NCI-H128 (cell line): ENCODE data around the gene ARHGAP24.
"Not testable (repeated sequence)": the region's sequence is repeated elsewhere in the genome, so short reads cannot be mapped to it uniquely, and the experiment has no call there.

Experiments
- DNase-seq: peaks from one replicate; lab custom pipeline; 2025; ENCODE audit not compliant: unreplicated experiment; lab: John Stamatoyannopoulos, UW

Gene ARHGAP24

GRCh38 chr4:85839981-85840451 is 365.1 kb downstream of the ARHGAP24 start:
- DNase-seq: not testable (repeated sequence)

- no peak for DNase-seq
Measured at GRCh38 chr4:85842540-85842939, 367.6 kb downstream of the ARHGAP24 start.

GRCh38 chr4:85853740-85854139 is 378.8 kb downstream of the ARHGAP24 start:
- not testable (repeated sequence) for DNase-seq

- no peak for DNase-seq
Measured at GRCh38 chr4:85854546-85854945, 379.6 kb downstream of the ARHGAP24 start.

- no peak for DNase-seq
Measured at GRCh38 chr4:85860066-85860740, 385.3 kb downstream of the ARHGAP24 start.

GRCh38 chr4:85861064-85861765 is 386.3 kb downstream of the ARHGAP24 start:
- DNase-seq: no peak

GRCh38 chr4:85862896-85863295 is 387.9 kb downstream of the ARHGAP24 start:
- DNase-seq: no peak

- no peak for DNase-seq
Measured at GRCh38 chr4:85864259-85865205, 389.6 kb downstream of the ARHGAP24 start.

GRCh38 chr4:85865256-85865655 is 390.3 kb downstream of the ARHGAP24 start:
- no peak for DNase-seq

GRCh38 chr4:85866508-85866907 is 391.6 kb downstream of the ARHGAP24 start:
- no peak for DNase-seq

GRCh38 chr4:85867271-85867670 is 392.3 kb downstream of the ARHGAP24 start:
- DNase-seq: no peak

GRCh38 chr4:85869181-85869580 is 394.2 kb downstream of the ARHGAP24 start:
- no peak for DNase-seq

- no peak for DNase-seq
Measured at GRCh38 chr4:85870298-85871083, 395.5 kb downstream of the ARHGAP24 start.

- DNase-seq: no peak
Measured at GRCh38 chr4:85873566-85873965, 398.6 kb downstream of the ARHGAP24 start.

- no peak for DNase-seq
Measured at GRCh38 chr4:85879518-85879917, 404.6 kb downstream of the ARHGAP24 start.

- DNase-seq: no peak
Measured at GRCh38 chr4:85883180-85883579, 408.2 kb downstream of the ARHGAP24 start.

GRCh38 chr4:85884251-85884650 is 409.3 kb downstream of the ARHGAP24 start:
- DNase-seq: no peak

GRCh38 chr4:85886665-85887064 is 411.7 kb downstream of the ARHGAP24 start:
- DNase-seq: no peak

GRCh38 chr4:85889314-85889713 is 414.4 kb downstream of the ARHGAP24 start:
- no peak for DNase-seq

GRCh38 chr4:85895755-85896154 is 420.8 kb downstream of the ARHGAP24 start:
- DNase-seq: no peak

- DNase-seq: no peak
Measured at GRCh38 chr4:85898231-85898630, 423.3 kb downstream of the ARHGAP24 start.
